ENCODE data around the gene WLS.

WLS gene

GRCh38 chr1:68143633-68144032, 88.7 kb downstream of the WLS start:
- H3K36me3 ChIP-seq (ENCODE audit: insufficient read depth, insufficient read length, low read length) = peaks cover 92% of the 10 kb centered on the region
- no peak for DNase-seq (ENCODE audit: low read depth, low spot score)
- no peaks in the 10 kb centered on the region for H3K27me3 ChIP-seq (ENCODE audit: insufficient read depth, insufficient read length)
- H3K4me1 ChIP-seq (ENCODE audit: insufficient read depth, insufficient read length) = peaks cover 12% of the 10 kb centered on the region
- H3K4me3 ChIP-seq (ENCODE audit: insufficient read length, low read depth) = no peak overlapping the region
- no peak overlapping the region for H3K9ac ChIP-seq (ENCODE audit: insufficient read length, low read depth)
- TF ChIP-seq SUZ12 (IDR thresholded peaks at IDR 0.05; ENCODE audit: extremely low read depth, insufficient read depth, insufficient read length) (no peak), ZNF274 (IDR thresholded peaks at IDR 0.05; ENCODE audit: low read depth, low read length) (no peak), YY1 (IDR thresholded peaks at IDR 0.05; ENCODE audit: insufficient read depth, insufficient read length) (no peak)
- H3K9me3 ChIP-seq (ENCODE audit: insufficient read depth, low read length) = no peaks in the 10 kb centered on the region

- H3K27me3 ChIP-seq (ENCODE audit: insufficient read depth, insufficient read length) = no peaks in the 10 kb centered on the region
- peaks cover 12% of the 10 kb centered on the region for H3K4me1 ChIP-seq (ENCODE audit: insufficient read depth, insufficient read length)
- H3K9me3 ChIP-seq (ENCODE audit: insufficient read depth, low read length) = no peaks in the 10 kb centered on the region
- peaks cover 90% of the 10 kb centered on the region for H3K36me3 ChIP-seq (ENCODE audit: insufficient read depth, insufficient read length, low read length)
- TF ChIP-seq SUZ12 (IDR thresholded peaks at IDR 0.05; ENCODE audit: extremely low read depth, insufficient read depth, insufficient read length) = no peak
- no peak for TF ChIP-seq YY1 (IDR thresholded peaks at IDR 0.05; ENCODE audit: insufficient read depth, insufficient read length)
- TF ChIP-seq ZNF274 (IDR thresholded peaks at IDR 0.05; ENCODE audit: low read depth, low read length) = no peak
- DNase-seq (ENCODE audit: low read depth, low spot score) = no peak
- no peak overlapping the region for H3K4me3 ChIP-seq (ENCODE audit: insufficient read length, low read depth)
- no peak overlapping the region for H3K9ac ChIP-seq (ENCODE audit: insufficient read length, low read depth)
Measured at GRCh38 chr1:68142461-68142860, 89.9 kb downstream of the WLS start.

GRCh38 chr1:68142036-68142435, 90.3 kb downstream of the WLS start:
- Histone ChIP-seq H3K9me3 (ENCODE audit: insufficient read depth, low read length) (no peaks in the 10 kb centered on the region), H3K9ac (ENCODE audit: insufficient read length, low read depth) (no peak overlapping the region), H3K4me3 (ENCODE audit: insufficient read length, low read depth) (no peak overlapping the region), H3K27me3 (ENCODE audit: insufficient read depth, insufficient read length) (no peaks in the 10 kb centered on the region), H3K4me1 (ENCODE audit: insufficient read depth, insufficient read length) (peaks cover 12% of the 10 kb centered on the region), H3K36me3 (ENCODE audit: insufficient read depth, insufficient read length, low read length) (peaks cover 90% of the 10 kb centered on the region)
- no peak for DNase-seq (ENCODE audit: low read depth, low spot score)
- TF ChIP-seq ZNF274 (IDR thresholded peaks at IDR 0.05; ENCODE audit: low read depth, low read length) (no peak), YY1 (IDR thresholded peaks at IDR 0.05; ENCODE audit: insufficient read depth, insufficient read length) (no peak), SUZ12 (IDR thresholded peaks at IDR 0.05; ENCODE audit: extremely low read depth, insufficient read depth, insufficient read length) (no peak)

GRCh38 chr1:68141071-68142021, 91.0 kb downstream of the WLS start:
- H3K9ac ChIP-seq (ENCODE audit: insufficient read length, low read depth) = no peak overlapping the region
- H3K27me3 ChIP-seq (ENCODE audit: insufficient read depth, insufficient read length) = no peaks in the 10 kb centered on the region
- peaks cover 90% of the 10 kb centered on the region for H3K36me3 ChIP-seq (ENCODE audit: insufficient read depth, insufficient read length, low read length)
- DNase-seq (ENCODE audit: low read depth, low spot score) = peak; percentile 38
- H3K4me1 ChIP-seq (ENCODE audit: insufficient read depth, insufficient read length) = peaks cover 12% of the 10 kb centered on the region
- TF ChIP-seq YY1 (IDR thresholded peaks at IDR 0.05; ENCODE audit: insufficient read depth, insufficient read length) (no peak), ZNF274 (IDR thresholded peaks at IDR 0.05; ENCODE audit: low read depth, low read length) (no peak), SUZ12 (IDR thresholded peaks at IDR 0.05; ENCODE audit: extremely low read depth, insufficient read depth, insufficient read length) (no peak)
- no peaks in the 10 kb centered on the region for H3K9me3 ChIP-seq (ENCODE audit: insufficient read depth, low read length)
- H3K4me3 ChIP-seq (ENCODE audit: insufficient read length, low read depth) = no peak overlapping the region

GRCh38 chr1:68140536-68140935, 91.8 kb downstream of the WLS start:
- H3K9me3 ChIP-seq (ENCODE audit: insufficient read depth, low read length) = no peaks in the 10 kb centered on the region
- peaks cover 12% of the 10 kb centered on the region for H3K4me1 ChIP-seq (ENCODE audit: insufficient read depth, insufficient read length)
- peaks cover 90% of the 10 kb centered on the region for H3K36me3 ChIP-seq (ENCODE audit: insufficient read depth, insufficient read length, low read length)
- TF ChIP-seq ZNF274 (IDR thresholded peaks at IDR 0.05; ENCODE audit: low read depth, low read length) (no peak), YY1 (IDR thresholded peaks at IDR 0.05; ENCODE audit: insufficient read depth, insufficient read length) (no peak), SUZ12 (IDR thresholded peaks at IDR 0.05; ENCODE audit: extremely low read depth, insufficient read depth, insufficient read length) (no peak)
- no peak overlapping the region for H3K9ac ChIP-seq (ENCODE audit: insufficient read length, low read depth)
- no peak for DNase-seq (ENCODE audit: low read depth, low spot score)
- H3K27me3 ChIP-seq (ENCODE audit: insufficient read depth, insufficient read length) = no peaks in the 10 kb centered on the region
- H3K4me3 ChIP-seq (ENCODE audit: insufficient read length, low read depth) = no peak overlapping the region

- DNase-seq (ENCODE audit: low read depth, low spot score) = no peak
- Histone ChIP-seq H3K36me3 (ENCODE audit: insufficient read depth, insufficient read length, low read length) (peaks cover 93% of the 10 kb centered on the region), H3K4me3 (ENCODE audit: insufficient read length, low read depth) (no peak overlapping the region), H3K4me1 (ENCODE audit: insufficient read depth, insufficient read length) (peaks cover 5% of the 10 kb centered on the region), H3K9ac (ENCODE audit: insufficient read length, low read depth) (no peak overlapping the region), H3K27me3 (ENCODE audit: insufficient read depth, insufficient read length) (no peaks in the 10 kb centered on the region), H3K9me3 (ENCODE audit: insufficient read depth, low read length) (no peaks in the 10 kb centered on the region)
- TF ChIP-seq ZNF274 (IDR thresholded peaks at IDR 0.05; ENCODE audit: low read depth, low read length) (no peak), YY1 (IDR thresholded peaks at IDR 0.05; ENCODE audit: insufficient read depth, insufficient read length) (no peak), SUZ12 (IDR thresholded peaks at IDR 0.05; ENCODE audit: extremely low read depth, insufficient read depth, insufficient read length) (no peak)
Measured at GRCh38 chr1:68136187-68136586, 96.1 kb downstream of the WLS start.

- H3K4me3 ChIP-seq (ENCODE audit: insufficient read length, low read depth) = no peak overlapping the region
- TF ChIP-seq YY1 (IDR thresholded peaks at IDR 0.05; ENCODE audit: insufficient read depth, insufficient read length) (no peak), ZNF274 (IDR thresholded peaks at IDR 0.05; ENCODE audit: low read depth, low read length) (no peak), SUZ12 (IDR thresholded peaks at IDR 0.05; ENCODE audit: extremely low read depth, insufficient read depth, insufficient read length) (no peak)
- no peaks in the 10 kb centered on the region for H3K9me3 ChIP-seq (ENCODE audit: insufficient read depth, low read length)
- peaks cover 4% of the 10 kb centered on the region for H3K4me1 ChIP-seq (ENCODE audit: insufficient read depth, insufficient read length)
- peaks cover 82% of the 10 kb centered on the region for H3K36me3 ChIP-seq (ENCODE audit: insufficient read depth, insufficient read length, low read length)
- H3K27me3 ChIP-seq (ENCODE audit: insufficient read depth, insufficient read length) = no peaks in the 10 kb centered on the region
- no peak overlapping the region for H3K9ac ChIP-seq (ENCODE audit: insufficient read length, low read depth)
- DNase-seq (ENCODE audit: low read depth, low spot score) = no peak
Measured at GRCh38 chr1:68132426-68133130, 99.7 kb downstream of the WLS start.
